DOHH2 (cell line): ENCODE measurements around the gene PGRMC1.

ENCODE experiments used
- EZH2phosphoT487 ChIP-seq: fragments of 200-600 bp; sonication (generic); IDR thresholded peaks from 2 replicates; pipeline ENCODE4 v1.6.1; 2017; ENCODE audit warnings: borderline replicate concordance, mild to moderate bottlenecking, antibody characterized with exemption, low read length, moderate library complexity, mixed read lengths
- TF ChIP-seq, protein P1 (sequence below): fragments of 200-600 bp; sonication (generic); IDR thresholded peaks from one replicate; pipeline ENCODE4 v1.5.1; 2014; ENCODE audit warnings: antibody characterized with exemption, mild to moderate bottlenecking, low read depth, low read length; ENCODE audit not compliant: poor library complexity, severe bottlenecking

DNA sequence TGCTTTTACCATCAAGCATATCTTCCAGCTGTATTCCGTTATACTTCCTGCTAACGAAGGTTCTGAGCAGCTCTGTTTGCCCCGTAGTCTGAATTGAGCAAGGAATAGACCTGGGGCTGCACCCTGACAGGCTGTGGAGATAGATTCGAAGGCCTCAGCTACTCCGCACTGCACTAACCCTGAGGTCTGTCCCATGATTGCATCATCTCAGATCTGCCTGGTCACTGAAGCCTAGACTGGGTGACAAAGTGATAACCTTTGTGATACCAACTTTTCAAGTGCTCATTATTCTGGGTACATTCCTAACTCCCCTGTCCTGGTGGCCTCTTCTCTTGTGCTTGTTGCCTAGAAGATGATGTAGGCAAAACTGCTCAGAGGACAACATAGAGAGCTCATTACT is 29.9 kb upstream of the PGRMC1 start:
- TF ChIP-seq, protein P1, sequence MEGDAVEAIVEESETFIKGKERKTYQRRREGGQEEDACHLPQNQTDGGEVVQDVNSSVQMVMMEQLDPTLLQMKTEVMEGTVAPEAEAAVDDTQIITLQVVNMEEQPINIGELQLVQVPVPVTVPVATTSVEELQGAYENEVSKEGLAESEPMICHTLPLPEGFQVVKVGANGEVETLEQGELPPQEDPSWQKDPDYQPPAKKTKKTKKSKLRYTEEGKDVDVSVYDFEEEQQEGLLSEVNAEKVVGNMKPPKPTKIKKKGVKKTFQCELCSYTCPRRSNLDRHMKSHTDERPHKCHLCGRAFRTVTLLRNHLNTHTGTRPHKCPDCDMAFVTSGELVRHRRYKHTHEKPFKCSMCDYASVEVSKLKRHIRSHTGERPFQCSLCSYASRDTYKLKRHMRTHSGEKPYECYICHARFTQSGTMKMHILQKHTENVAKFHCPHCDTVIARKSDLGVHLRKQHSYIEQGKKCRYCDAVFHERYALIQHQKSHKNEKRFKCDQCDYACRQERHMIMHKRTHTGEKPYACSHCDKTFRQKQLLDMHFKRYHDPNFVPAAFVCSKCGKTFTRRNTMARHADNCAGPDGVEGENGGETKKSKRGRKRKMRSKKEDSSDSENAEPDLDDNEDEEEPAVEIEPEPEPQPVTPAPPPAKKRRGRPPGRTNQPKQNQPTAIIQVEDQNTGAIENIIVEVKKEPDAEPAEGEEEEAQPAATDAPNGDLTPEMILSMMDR = no peak
- TF ChIP-seq EZH2phosphoT487 = no peak
